GM18526 (cell line): ENCODE results near the gene BRME1.
A peak's percentile ranks its signal among the peaks of the same experiment; 100 is the strongest.

Experiments
- POLR2A ChIP-seq: IDR thresholded peaks from 3 replicates; pipeline ENCODE4 v1.6.1; 2011; ENCODE audit not compliant: insufficient read length; ENCODE audit errors: extremely low read depth

The BRME1 gene

GRCh38 chr19:13882419-13882795, 23.5 kb downstream of the BRME1 start:
- TF ChIP-seq POLR2A = no peak

- no peak for TF ChIP-seq POLR2A
These were observed 24.1 kb downstream of the BRME1 start for GRCh38 chr19:13881692-13882418.

- no peak for TF ChIP-seq POLR2A
These were observed 24.6 kb downstream of the BRME1 start for GRCh38 chr19:13881251-13881691.

- peak; percentile 24 for TF ChIP-seq POLR2A
These were observed 25.6 kb downstream of the BRME1 start for GRCh38 chr19:13880059-13881043.

- TF ChIP-seq POLR2A = no peak
These were observed 28.6 kb downstream of the BRME1 start for GRCh38 chr19:13877303-13877702.

- no peak for TF ChIP-seq POLR2A
These were observed 29.1 kb downstream of the BRME1 start, which contains the start of gene NANOS3 for GRCh38 chr19:13876834-13877233. NANOS3 (plus strand) TSS chr19:13877134; CDS start chr19:13877249, 115 bp downstream.

GRCh38 chr19:13875824-13876223, 30.1 kb downstream of the BRME1 start:
- no peak for TF ChIP-seq POLR2A

- TF ChIP-seq POLR2A = no peak
These were observed 31.9 kb downstream of the BRME1 start for GRCh38 chr19:13873834-13874515.

- no peak for TF ChIP-seq POLR2A
These were observed 33.1 kb downstream of the BRME1 start for GRCh38 chr19:13872695-13873389.

- no peak for TF ChIP-seq POLR2A
These were observed 33.6 kb downstream of the BRME1 start for GRCh38 chr19:13872339-13872694.

GRCh38 chr19:13870873-13871272, 35.0 kb downstream of the BRME1 start:
- no peak for TF ChIP-seq POLR2A

GRCh38 chr19:13869281-13869680, 36.6 kb downstream of the BRME1 start:
- no peak for TF ChIP-seq POLR2A

GRCh38 chr19:13868663-13869062, 37.3 kb downstream of the BRME1 start:
- TF ChIP-seq POLR2A = no peak

GRCh38 chr19:13866463-13867046, 39.4 kb downstream of the BRME1 start:
- TF ChIP-seq POLR2A = no peak
